ENCODE measurements around the gene RTTN.

RTTN gene

GRCh38 chr18:70158992-70159717 lies 46.3 kb downstream of the RTTN start:
- Histone ChIP-seq H3K36me3 (ENCODE audit: insufficient read depth, low read length) (peaks cover 6% of the 10 kb centered on the region), H3K4me3 (ENCODE audit: low read length) (no peak overlapping the region), H3K4me1 (ENCODE audit: insufficient read depth, low read length) (no peaks in the 10 kb centered on the region)

DNA sequence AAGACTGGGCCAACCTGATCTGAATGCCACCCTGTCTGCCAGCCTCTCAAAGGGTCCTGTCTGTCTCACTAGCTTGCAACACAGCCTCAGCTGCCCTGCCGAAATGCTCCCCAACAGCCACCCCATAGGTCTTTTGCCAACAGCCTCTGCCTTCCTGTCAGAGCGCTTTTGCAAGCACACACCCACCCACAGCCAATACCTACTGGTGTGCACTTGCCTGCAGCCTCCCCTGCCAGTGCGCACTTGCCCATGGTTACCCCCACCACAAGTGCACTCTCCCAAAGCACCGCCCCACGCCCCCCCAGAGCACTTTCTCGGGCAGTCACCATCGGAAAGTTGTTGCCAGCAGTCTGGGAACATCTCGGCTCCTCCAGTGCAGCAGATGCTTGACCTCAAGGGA lies 48.6 kb downstream of the RTTN start:
- no peaks in the 10 kb centered on the region for H3K36me3 ChIP-seq (ENCODE audit: insufficient read depth, low read length)
- H2AFZ ChIP-seq (ENCODE audit: low read depth, low read length): no peak overlapping the region
- H3K27me3 ChIP-seq (ENCODE audit: insufficient read depth, low read length): no peaks in the 10 kb centered on the region
- no peaks in the 10 kb centered on the region for H3K4me1 ChIP-seq (ENCODE audit: insufficient read depth, low read length)
- H3K9me3 ChIP-seq (ENCODE audit: low read length): no peaks in the 10 kb centered on the region
- H3K4me3 ChIP-seq (ENCODE audit: low read length): no peak overlapping the region

More at GRCh38 chr18:70158992-70159717, 46.3 kb downstream of the RTTN start:
- no peaks in the 10 kb centered on the region for H3K27me3 ChIP-seq (ENCODE audit: insufficient read depth, low read length)
- no peak overlapping the region for H2AFZ ChIP-seq (ENCODE audit: low read depth, low read length)
- H3K9me3 ChIP-seq (ENCODE audit: low read length): peaks cover 3% of the 10 kb centered on the region

DNA sequence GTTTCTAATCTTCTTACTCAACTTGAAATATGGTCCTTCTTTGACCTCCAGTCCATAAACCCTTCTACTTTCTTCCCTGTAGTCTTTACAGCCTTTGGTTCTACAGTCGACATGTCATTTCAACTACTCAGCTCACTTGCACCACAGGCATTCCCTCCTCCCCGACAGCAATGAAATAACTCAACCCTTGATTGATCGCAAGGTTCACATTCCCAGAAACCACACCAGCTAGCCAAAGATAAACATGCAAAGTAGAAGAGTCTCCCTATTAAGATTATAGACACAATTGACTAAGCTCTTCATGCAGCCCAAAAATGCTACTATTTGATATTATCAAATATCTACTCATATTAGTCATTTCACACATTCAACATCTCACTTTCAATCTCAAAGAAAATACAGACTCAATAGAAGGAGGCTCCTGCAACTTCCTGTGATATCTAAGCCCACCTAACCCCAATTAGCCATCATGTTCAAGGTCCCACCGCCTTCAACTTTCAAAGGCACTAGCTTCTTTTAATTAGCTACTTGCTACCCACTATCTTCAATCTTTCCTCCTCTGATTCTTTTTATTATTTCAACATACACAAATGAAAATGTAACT lies 50.8 kb downstream of the RTTN start:
- no peaks in the 10 kb centered on the region for H3K9me3 ChIP-seq (ENCODE audit: low read length)
- H3K36me3 ChIP-seq (ENCODE audit: insufficient read depth, low read length): peaks cover 8% of the 10 kb centered on the region
- no peak overlapping the region for H2AFZ ChIP-seq (ENCODE audit: low read depth, low read length)
- no peaks in the 10 kb centered on the region for H3K27me3 ChIP-seq (ENCODE audit: insufficient read depth, low read length)
- H3K4me1 ChIP-seq (ENCODE audit: insufficient read depth, low read length): no peaks in the 10 kb centered on the region
- no peak overlapping the region for H3K4me3 ChIP-seq (ENCODE audit: low read length)

DNA sequence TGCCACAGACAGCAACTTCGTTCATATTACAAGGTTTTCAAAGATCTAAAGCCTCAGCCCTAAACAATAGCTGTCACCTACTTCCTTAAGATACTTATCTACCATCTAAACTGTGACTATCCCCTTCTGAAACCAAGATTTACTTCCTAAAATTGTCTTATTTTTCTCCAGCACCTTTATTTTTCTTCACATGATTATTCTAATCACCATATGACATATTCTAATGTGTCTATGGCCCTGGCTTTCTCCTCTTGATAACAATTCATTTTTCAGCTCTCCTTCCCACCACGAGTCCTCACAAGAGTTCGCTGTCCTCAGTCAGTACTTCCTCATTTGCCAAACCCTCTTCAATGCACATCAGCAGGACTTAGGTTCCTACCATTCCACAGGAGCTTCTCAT lies 53.9 kb downstream of the RTTN start:
- no peaks in the 10 kb centered on the region for H3K9me3 ChIP-seq (ENCODE audit: low read length)
- no peak overlapping the region for H3K4me3 ChIP-seq (ENCODE audit: low read length)
- no peak overlapping the region for H2AFZ ChIP-seq (ENCODE audit: low read depth, low read length)
- H3K36me3 ChIP-seq (ENCODE audit: insufficient read depth, low read length): peaks cover 22% of the 10 kb centered on the region
- H3K4me1 ChIP-seq (ENCODE audit: insufficient read depth, low read length): no peaks in the 10 kb centered on the region
- H3K27me3 ChIP-seq (ENCODE audit: insufficient read depth, low read length): no peaks in the 10 kb centered on the region

DNA sequence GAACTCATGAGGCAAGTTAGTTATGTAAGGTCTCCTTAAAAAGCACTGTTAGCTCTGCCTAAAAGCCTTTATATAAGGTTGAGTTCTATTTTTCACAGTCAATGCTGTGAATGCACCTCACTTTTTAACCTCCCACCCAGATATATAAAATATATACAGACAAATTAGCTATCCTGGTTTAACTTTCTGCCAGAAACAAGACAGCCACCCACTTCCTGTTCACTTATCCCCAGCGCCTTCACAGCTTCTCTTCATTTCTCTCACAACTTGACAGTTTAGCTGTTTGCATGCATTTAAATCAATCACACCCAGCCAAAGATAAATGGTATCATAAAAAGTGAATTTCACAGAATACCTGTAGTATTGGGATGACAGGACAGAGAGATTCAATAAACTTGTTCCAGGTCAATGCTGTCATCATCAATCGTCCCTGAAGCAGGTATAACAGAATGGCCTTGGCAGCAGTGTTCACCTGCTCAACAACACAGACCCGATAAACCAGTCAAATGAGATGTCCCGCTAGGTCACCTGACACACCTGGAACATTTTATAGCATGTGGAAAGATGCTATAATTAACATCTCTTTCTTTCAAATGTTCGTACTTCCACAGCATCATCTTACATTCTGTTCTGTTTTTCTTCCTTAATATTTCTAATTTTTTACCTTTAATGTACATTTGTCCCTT lies 55.7 kb downstream of the RTTN start:
- no peaks in the 10 kb centered on the region for H3K4me1 ChIP-seq (ENCODE audit: insufficient read depth, low read length)

GRCh38 chr18:70149156-70149555 lies 56.3 kb downstream of the RTTN start:
- H3K4me3 ChIP-seq (ENCODE audit: low read length): no peak overlapping the region
- H2AFZ ChIP-seq (ENCODE audit: low read depth, low read length): no peak overlapping the region
- no peaks in the 10 kb centered on the region for H3K27me3 ChIP-seq (ENCODE audit: insufficient read depth, low read length)
- no peaks in the 10 kb centered on the region for H3K9me3 ChIP-seq (ENCODE audit: low read length)
- peaks cover 34% of the 10 kb centered on the region for H3K36me3 ChIP-seq (ENCODE audit: insufficient read depth, low read length)
- H3K4me1 ChIP-seq (ENCODE audit: insufficient read depth, low read length): no peaks in the 10 kb centered on the region

More for the DNA sequence above, 55.7 kb downstream of the RTTN start:
- no peaks in the 10 kb centered on the region for H3K27me3 ChIP-seq (ENCODE audit: insufficient read depth, low read length)
- no peaks in the 10 kb centered on the region for H3K9me3 ChIP-seq (ENCODE audit: low read length)
- H3K36me3 ChIP-seq (ENCODE audit: insufficient read depth, low read length): peaks cover 29% of the 10 kb centered on the region
- H2AFZ ChIP-seq (ENCODE audit: low read depth, low read length): no peak overlapping the region
- H3K4me3 ChIP-seq (ENCODE audit: low read length): no peak overlapping the region

DNA sequence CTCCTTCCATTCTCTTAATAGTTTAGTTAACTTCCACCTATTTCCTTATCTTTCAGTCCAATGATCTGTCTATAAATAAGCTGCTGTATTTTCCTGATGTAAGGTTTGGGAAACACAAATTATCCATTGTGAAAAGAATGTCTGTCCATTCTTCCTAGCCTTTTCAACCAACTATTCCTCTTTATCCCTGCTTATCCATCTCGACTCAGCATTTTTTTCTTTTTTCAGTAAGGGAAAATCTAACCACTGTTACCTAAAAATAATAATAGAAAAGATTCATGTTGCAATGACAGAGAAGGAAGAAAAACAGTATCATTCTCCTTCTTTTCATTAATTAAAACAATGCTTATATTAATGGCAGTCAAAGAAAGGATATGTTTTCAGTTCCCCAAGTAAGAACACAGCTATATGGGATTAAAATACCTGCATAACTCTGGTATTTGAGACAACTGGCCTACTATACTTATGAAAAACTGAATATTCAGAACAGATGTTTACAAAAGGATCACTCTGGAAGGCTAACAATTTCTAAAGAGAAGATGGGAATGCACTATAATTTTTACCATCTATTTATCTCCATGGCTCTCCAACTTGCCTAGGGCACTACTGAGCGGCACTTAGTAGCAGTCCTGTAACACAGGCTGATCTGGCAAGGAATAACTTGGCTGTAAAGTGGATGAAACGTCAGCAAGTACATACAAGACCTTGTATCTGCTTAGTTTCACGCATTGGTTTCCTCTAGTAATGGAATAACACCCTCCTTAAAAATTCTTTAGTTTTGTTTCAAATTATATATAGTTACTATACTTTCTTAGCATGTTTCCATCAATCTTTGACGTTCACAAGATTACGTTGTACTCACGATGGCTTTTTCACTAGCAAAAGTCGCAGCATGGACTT lies 57.2 kb downstream of the RTTN start:
- Histone ChIP-seq H3K36me3 (ENCODE audit: insufficient read depth, low read length) (peaks cover 35% of the 10 kb centered on the region), H3K27me3 (ENCODE audit: insufficient read depth, low read length) (no peaks in the 10 kb centered on the region), H3K4me3 (ENCODE audit: low read length) (no peak overlapping the region), H2AFZ (ENCODE audit: low read depth, low read length) (no peak overlapping the region), H3K9me3 (ENCODE audit: low read length) (no peaks in the 10 kb centered on the region), H3K4me1 (ENCODE audit: insufficient read depth, low read length) (no peaks in the 10 kb centered on the region)

GRCh38 chr18:70146174-70146573 lies 59.3 kb downstream of the RTTN start:
- Histone ChIP-seq H3K27me3 (ENCODE audit: insufficient read depth, low read length) (no peaks in the 10 kb centered on the region), H3K4me3 (ENCODE audit: low read length) (no peak overlapping the region), H3K9me3 (ENCODE audit: low read length) (no peaks in the 10 kb centered on the region), H3K36me3 (ENCODE audit: insufficient read depth, low read length) (peaks cover 35% of the 10 kb centered on the region), H3K4me1 (ENCODE audit: insufficient read depth, low read length) (no peaks in the 10 kb centered on the region), H2AFZ (ENCODE audit: low read depth, low read length) (no peak overlapping the region)

DNA sequence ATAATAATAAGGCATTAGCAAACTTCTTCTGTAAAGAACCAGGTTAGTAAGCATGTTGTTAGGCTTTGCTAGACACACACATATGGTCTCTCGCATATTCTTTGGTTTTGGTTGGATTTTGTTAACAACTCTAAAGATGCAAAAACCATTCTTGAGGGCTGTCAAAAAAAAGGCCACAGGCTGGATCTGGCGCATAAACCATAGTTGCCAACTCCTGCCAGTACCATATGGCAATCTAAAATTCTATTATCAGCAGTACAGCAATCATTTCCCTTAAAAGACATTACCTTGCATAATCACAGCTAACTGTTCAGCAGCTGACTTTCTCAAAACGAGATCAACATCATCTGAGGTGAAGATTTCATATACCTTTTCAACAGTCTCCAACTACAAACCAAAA lies 63.5 kb downstream of the RTTN start:
- H3K4me1 ChIP-seq (ENCODE audit: insufficient read depth, low read length): no peaks in the 10 kb centered on the region
- H3K4me3 ChIP-seq (ENCODE audit: low read length): no peak overlapping the region
- no peaks in the 10 kb centered on the region for H3K27me3 ChIP-seq (ENCODE audit: insufficient read depth, low read length)
- H3K36me3 ChIP-seq (ENCODE audit: insufficient read depth, low read length): peaks cover 17% of the 10 kb centered on the region
- no peaks in the 10 kb centered on the region for H3K9me3 ChIP-seq (ENCODE audit: low read length)
- H2AFZ ChIP-seq (ENCODE audit: low read depth, low read length): no peak overlapping the region

DNA sequence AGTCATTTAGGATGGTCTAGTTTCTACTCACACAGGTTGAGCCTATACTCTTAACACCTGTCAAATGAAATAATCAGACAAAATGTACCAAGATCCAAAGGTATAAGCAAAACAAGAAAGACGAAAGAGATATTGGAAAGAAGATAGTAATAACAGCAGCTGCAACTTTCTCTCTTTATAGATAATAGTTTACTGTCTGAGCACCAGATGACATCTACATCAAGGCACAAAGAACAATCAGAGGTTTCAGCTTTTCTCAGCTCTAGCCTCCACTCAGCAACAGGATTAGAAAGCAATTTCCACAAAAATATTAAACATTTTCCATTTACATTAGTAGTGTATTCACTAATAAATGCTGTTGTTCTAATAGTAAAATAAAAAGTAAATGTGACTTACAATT lies 66.3 kb downstream of the RTTN start:
- Histone ChIP-seq H3K9me3 (ENCODE audit: low read length) (no peaks in the 10 kb centered on the region), H3K4me3 (ENCODE audit: low read length) (no peak overlapping the region), H3K36me3 (ENCODE audit: insufficient read depth, low read length) (peaks cover 3% of the 10 kb centered on the region), H3K4me1 (ENCODE audit: insufficient read depth, low read length) (no peaks in the 10 kb centered on the region), H2AFZ (ENCODE audit: low read depth, low read length) (no peak overlapping the region), H3K27me3 (ENCODE audit: insufficient read depth, low read length) (no peaks in the 10 kb centered on the region)

GRCh38 chr18:70135604-70136003 lies 69.9 kb downstream of the RTTN start:
- no peaks in the 10 kb centered on the region for H3K9me3 ChIP-seq (ENCODE audit: low read length)
- H3K4me1 ChIP-seq (ENCODE audit: insufficient read depth, low read length): no peaks in the 10 kb centered on the region
- H3K27me3 ChIP-seq (ENCODE audit: insufficient read depth, low read length): no peaks in the 10 kb centered on the region
- H2AFZ ChIP-seq (ENCODE audit: low read depth, low read length): no peak overlapping the region
- no peak overlapping the region for H3K4me3 ChIP-seq (ENCODE audit: low read length)
- H3K36me3 ChIP-seq (ENCODE audit: insufficient read depth, low read length): peaks cover 9% of the 10 kb centered on the region

GRCh38 chr18:70132999-70133398 lies 72.5 kb downstream of the RTTN start:
- Histone ChIP-seq H3K4me3 (ENCODE audit: low read length) (no peak overlapping the region), H3K4me1 (ENCODE audit: insufficient read depth, low read length) (no peaks in the 10 kb centered on the region), H3K27me3 (ENCODE audit: insufficient read depth, low read length) (no peaks in the 10 kb centered on the region), H2AFZ (ENCODE audit: low read depth, low read length) (no peak overlapping the region), H3K9me3 (ENCODE audit: low read length) (no peaks in the 10 kb centered on the region), H3K36me3 (ENCODE audit: insufficient read depth, low read length) (peaks cover 7% of the 10 kb centered on the region)

GRCh38 chr18:70128271-70128670 lies 77.2 kb downstream of the RTTN start:
- Histone ChIP-seq H3K27me3 (ENCODE audit: insufficient read depth, low read length) (no peaks in the 10 kb centered on the region), H3K4me3 (ENCODE audit: low read length) (no peak overlapping the region), H2AFZ (ENCODE audit: low read depth, low read length) (no peak overlapping the region), H3K36me3 (ENCODE audit: insufficient read depth, low read length) (peaks cover 12% of the 10 kb centered on the region), H3K4me1 (ENCODE audit: insufficient read depth, low read length) (no peaks in the 10 kb centered on the region), H3K9me3 (ENCODE audit: low read length) (no peaks in the 10 kb centered on the region)

Data from neuron (in vitro differentiated cells).